ENCODE results near the gene RPUSD1. TPM values are rescaled to one million over a fixed set of nuclear protein-coding genes. Genes with fewer than 3 reads are reported as not detected.

Gene RPUSD1
- total RNA-seq, 1 experiment from 2014 or later = 41.1 TPM

- Histone ChIP-seq H3K4me1 (ENCODE audit: insufficient read depth, low read length, poor library complexity, severe bottlenecking) (no peaks in the 10 kb centered on the region), H3K27me3 (replicated peaks; ENCODE audit: insufficient read depth, low read depth, low read length, poor library complexity) (no peaks in the 10 kb centered on the region), H3K4me3 (ENCODE audit: low read depth, low read length, poor library complexity, severe bottlenecking) (no peak overlapping the region), H3K9me3 (ENCODE audit: low read depth, low read length, poor library complexity, severe bottlenecking) (no peaks in the 10 kb centered on the region), H3K27ac (ENCODE audit: low read depth, low read length, poor library complexity, severe bottlenecking) (no peak overlapping the region), H3K36me3 (ENCODE audit: insufficient read depth, low read length, poor library complexity, severe bottlenecking) (no peaks in the 10 kb centered on the region)
- no peak for TF ChIP-seq EZH2 (IDR thresholded peaks at IDR 0.05; ENCODE audit: borderline replicate concordance, low read depth, low read length, poor library complexity, severe bottlenecking)
- TF ChIP-seq CTCF (conservative IDR thresholded peaks at IDR 0.05; ENCODE audit: low read depth, low read length) = no peak
- POLR2A ChIA-PET (ENCODE audit: low non-redundant PET) = no interaction called here
- CTCF ChIA-PET = no interaction called here
- BruUV-seq (replicated peaks) = no TSS peak
- intact Hi-C loops (cut with micrococcal nuclease; ENCODE audit: unreplicated experiment) = no loop called here
- DNase-seq (ENCODE audit: low spot score) = no peak
These were observed 29.1 kb upstream of the RPUSD1 start for GRCh38 chr16:817001-817906.

GRCh38 chr16:815861-816260 is 27.7 kb upstream of the RPUSD1 start:
- ChIA-PET POLR2A (ENCODE audit: low non-redundant PET) (no interaction called here), CTCF (no interaction called here)
- no peak overlapping the region for H3K27ac ChIP-seq (ENCODE audit: low read depth, low read length, poor library complexity, severe bottlenecking)
- TF ChIP-seq EZH2 (IDR thresholded peaks at IDR 0.05; ENCODE audit: borderline replicate concordance, low read depth, low read length, poor library complexity, severe bottlenecking) (no peak), CTCF (conservative IDR thresholded peaks at IDR 0.05; ENCODE audit: low read depth, low read length) (no peak)
- no peaks in the 10 kb centered on the region for H3K36me3 ChIP-seq (ENCODE audit: insufficient read depth, low read length, poor library complexity, severe bottlenecking)
- no peaks in the 10 kb centered on the region for H3K9me3 ChIP-seq (ENCODE audit: low read depth, low read length, poor library complexity, severe bottlenecking)
- BruUV-seq (replicated peaks) = no TSS peak
- H3K4me1 ChIP-seq (ENCODE audit: insufficient read depth, low read length, poor library complexity, severe bottlenecking) = no peaks in the 10 kb centered on the region
- H3K4me3 ChIP-seq (ENCODE audit: low read depth, low read length, poor library complexity, severe bottlenecking) = no peak overlapping the region
- H3K27me3 ChIP-seq (replicated peaks; ENCODE audit: insufficient read depth, low read depth, low read length, poor library complexity) = no peaks in the 10 kb centered on the region
- DNase-seq (ENCODE audit: low spot score) = no peak
- intact Hi-C loops (cut with micrococcal nuclease; ENCODE audit: unreplicated experiment) = no loop called here

DNA sequence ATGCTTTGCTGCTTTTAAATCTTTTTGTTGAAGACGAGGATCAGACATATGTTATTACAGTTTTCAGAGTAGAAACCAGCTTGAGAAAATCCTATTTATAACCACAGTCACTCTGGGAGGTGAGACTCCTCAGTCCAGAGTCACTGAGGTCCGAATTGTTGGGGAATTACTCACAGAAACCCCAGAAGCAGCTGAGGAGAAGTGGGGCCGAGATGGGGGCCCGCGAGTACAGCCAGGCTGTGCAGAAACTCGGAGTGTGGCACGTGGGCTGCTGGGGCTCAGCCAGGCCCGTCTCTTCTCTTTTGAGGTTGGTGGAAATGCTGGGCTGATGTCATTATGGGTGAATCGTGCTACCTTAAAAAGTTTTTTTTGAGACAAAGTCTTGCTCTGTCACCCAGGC is 26.8 kb upstream of the RPUSD1 start:
- Histone ChIP-seq H3K4me3 (ENCODE audit: low read depth, low read length, poor library complexity, severe bottlenecking) (no peak overlapping the region), H3K27ac (ENCODE audit: low read depth, low read length, poor library complexity, severe bottlenecking) (no peak overlapping the region), H3K9me3 (ENCODE audit: low read depth, low read length, poor library complexity, severe bottlenecking) (no peaks in the 10 kb centered on the region), H3K4me1 (ENCODE audit: insufficient read depth, low read length, poor library complexity, severe bottlenecking) (no peaks in the 10 kb centered on the region), H3K27me3 (replicated peaks; ENCODE audit: insufficient read depth, low read depth, low read length, poor library complexity) (no peaks in the 10 kb centered on the region), H3K36me3 (ENCODE audit: insufficient read depth, low read length, poor library complexity, severe bottlenecking) (no peaks in the 10 kb centered on the region)
- ChIA-PET CTCF (no interaction called here), POLR2A (ENCODE audit: low non-redundant PET) (no interaction called here)
- no peak for DNase-seq (ENCODE audit: low spot score)
- TF ChIP-seq EZH2 (IDR thresholded peaks at IDR 0.05; ENCODE audit: borderline replicate concordance, low read depth, low read length, poor library complexity, severe bottlenecking) = no peak
- no peak for TF ChIP-seq CTCF (conservative IDR thresholded peaks at IDR 0.05; ENCODE audit: low read depth, low read length)
- intact Hi-C loops (cut with micrococcal nuclease; ENCODE audit: unreplicated experiment) = loop anchor here (5.0 kb wide), 1 partner anchor 282 kb away; the partner anchor contains the start of gene C1QTNF8
- BruUV-seq (replicated peaks) = no TSS peak

Measured in A673 (cell line).